Measurements from ENCODE around the gene BAD.

- TF ChIP-seq CTCF (conservative IDR thresholded peaks at IDR 0.05) (no peak), ZFX (IDR thresholded peaks at IDR 0.05) (no peak; the same call in 1 of the 2 replicates)
Measured at GRCh38 chr11:64230171-64230984, 54.1 kb downstream of the BAD start, which contains the start of gene DNAJC4.
